NCI-H2227 (cell line): Measurements from ENCODE around the gene IL1RAPL2.
"Not testable (repeated sequence)": the region's sequence is repeated elsewhere in the genome, so short reads cannot be mapped to it uniquely, and the experiment has no call there.

Experiments used
- DNase-seq: peaks from one replicate; lab custom pipeline; 2025; ENCODE audit not compliant: unreplicated experiment; lab: John Stamatoyannopoulos, UW

The IL1RAPL2 gene

DNA sequence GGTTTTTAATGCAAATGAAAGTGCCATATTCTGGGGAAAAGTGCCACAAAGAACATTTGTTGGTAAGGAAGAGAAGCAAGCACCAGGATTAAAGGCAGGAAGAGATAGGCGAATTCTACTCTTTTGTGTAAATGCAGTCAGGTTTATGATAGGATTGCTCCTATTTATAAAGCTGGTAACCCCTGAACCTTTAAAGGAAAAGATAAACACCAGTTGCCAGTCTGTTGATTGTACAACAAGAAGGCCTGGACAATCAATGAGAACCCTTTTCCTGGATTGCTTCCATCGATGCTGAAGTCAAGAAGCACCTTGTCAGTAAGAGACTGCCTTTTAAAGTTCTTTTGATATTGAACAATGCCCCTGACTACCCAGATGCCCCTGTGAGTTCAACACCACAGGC, 1098.2 kb downstream of the IL1RAPL2 start:
- DNase-seq = no peak

DNA sequence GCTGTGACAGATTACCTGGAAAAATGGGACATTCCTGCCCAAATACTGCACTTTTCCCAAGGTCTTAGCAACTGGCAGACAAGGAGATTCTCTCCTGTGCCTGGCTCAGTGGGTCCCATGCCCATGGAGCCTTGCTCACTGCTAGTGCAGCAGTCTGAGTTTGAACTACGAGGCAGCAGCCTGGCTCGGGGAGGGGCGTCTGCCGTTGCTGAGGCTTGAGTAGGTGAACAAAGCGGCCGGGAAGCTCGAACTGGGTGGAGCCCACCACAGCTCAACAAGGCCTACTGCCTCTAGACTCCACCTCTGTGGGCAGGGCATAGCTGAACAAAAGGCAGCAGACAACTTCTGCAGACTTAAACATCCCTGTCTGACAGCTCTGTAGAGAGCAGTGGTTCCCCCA, 1118.3 kb downstream of the IL1RAPL2 start:
- DNase-seq = not testable (repeated sequence)

DNA sequence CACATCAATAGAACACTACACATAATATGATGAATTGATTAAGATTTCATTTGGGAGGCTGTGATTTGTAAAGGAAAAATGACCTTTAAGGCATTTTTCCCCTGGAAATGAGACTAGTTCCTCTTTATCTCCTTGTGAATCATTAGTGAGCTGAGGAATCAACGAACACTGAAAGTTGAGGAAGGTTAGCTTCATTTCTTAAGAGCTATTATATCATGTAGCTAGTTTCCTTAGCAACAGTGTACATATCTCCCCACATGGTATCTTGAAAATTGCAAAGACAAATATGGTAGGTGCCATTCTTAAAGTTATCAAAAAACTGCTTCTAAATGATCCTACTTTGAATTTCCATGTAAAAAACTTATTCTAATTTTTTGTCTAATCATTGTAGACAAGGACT, 1128.8 kb downstream of the IL1RAPL2 start:
- DNase-seq = no peak

- no peak for DNase-seq
These were observed 1129.5 kb downstream of the IL1RAPL2 start for GRCh38 chrX:105695451-105695850.

DNA sequence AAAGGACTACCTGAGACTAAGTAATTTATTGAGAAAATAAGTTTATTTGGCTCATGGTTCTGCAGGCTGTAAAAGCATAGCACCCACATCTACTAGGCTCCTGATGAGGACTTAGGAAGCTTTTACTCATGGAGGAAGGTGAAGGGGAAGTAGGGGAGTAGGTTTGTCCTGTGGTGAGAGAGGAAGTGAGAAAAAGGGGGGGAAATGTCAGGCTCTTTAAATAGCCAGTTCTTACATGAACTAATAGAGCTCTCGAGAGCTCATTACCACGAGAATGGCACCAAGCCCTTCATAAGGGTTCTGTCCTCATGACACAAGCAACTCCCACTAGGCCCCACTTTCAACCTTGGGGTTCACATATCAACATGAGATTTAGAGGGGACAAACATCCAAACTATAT, 1130.9 kb downstream of the IL1RAPL2 start:
- no peak for DNase-seq

- peak; percentile 13 for DNase-seq
These were observed 1132.2 kb downstream of the IL1RAPL2 start for GRCh38 chrX:105697984-105698781.

GRCh38 chrX:105700331-105700730, 1134.3 kb downstream of the IL1RAPL2 start:
- DNase-seq = no peak

DNA sequence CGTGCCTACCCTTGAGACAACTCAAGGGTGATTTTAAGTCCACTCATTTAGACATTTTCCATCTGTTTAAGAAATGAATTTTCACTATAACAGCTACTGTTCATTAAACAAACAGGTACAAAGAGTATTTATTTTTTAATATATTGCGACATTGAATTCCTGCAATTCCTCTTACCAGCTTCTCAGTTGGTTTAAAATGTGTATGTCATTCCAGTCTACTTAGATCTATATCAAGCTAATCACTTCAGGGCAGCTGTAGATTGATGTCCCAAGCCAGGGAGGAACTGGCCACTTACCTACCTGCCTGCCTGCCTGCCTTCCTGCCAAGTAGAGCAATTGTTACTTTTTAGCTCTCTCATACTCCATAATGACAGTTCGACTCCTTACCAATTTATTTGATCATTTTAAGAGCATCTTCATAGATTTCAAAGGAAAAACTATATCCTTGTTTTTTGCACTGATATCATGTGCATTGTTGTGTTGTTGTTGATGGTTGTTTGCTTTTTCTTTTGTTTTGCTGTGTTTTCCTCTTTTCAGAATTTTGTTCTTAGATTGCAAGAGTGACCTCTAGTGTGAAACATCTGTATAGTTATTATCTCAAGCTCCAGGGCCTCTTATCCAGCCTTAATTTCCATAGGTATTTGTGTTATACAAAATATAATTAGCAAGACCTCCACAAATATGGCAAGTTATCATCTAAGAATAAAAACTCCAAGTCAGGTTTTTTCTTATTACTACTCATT, 1135.5 kb downstream of the IL1RAPL2 start:
- no peak for DNase-seq

- no peak for DNase-seq
These were observed 1137.9 kb downstream of the IL1RAPL2 start for GRCh38 chrX:105703876-105704275.

DNA sequence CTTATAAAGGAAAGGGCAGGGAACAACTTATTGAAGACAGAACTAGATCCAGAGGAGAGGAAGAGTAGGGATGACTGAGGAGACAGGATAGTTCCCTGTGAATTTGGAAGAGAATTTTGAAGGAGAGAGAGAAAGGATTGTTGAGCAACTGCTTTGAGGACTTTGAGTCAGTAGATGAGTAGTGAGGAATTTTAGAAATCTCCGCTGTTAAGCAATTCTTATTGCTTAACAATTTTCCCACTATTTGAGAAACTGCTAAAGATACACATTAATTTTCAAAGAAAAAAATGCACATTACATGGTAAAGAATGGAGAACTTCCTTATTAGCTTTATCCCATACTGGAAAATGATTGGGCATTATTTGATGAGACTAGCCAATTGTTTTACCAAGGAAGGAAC, 1140.0 kb downstream of the IL1RAPL2 start:
- no peak for DNase-seq

- no peak for DNase-seq
These were observed 1145.8 kb downstream of the IL1RAPL2 start for GRCh38 chrX:105711805-105712204.

DNA sequence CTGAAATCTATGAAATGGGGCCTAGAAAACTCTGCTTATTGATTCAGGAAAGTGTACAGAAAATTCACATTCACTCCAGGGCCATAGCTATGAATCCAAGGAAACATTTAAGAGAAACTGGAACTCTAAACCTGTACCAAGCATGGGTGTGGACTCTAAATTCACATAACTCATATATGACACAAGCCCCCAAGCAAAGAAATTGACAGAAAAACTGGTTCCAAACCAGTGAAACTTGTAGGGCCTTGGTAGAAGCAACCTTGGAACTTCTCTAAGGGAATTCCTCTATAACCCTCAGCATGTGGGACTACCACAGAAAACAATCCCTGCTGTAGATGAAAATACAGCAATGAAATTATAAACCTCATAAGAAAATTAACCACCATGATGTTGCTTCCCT, 1149.7 kb downstream of the IL1RAPL2 start:
- no peak for DNase-seq

DNA sequence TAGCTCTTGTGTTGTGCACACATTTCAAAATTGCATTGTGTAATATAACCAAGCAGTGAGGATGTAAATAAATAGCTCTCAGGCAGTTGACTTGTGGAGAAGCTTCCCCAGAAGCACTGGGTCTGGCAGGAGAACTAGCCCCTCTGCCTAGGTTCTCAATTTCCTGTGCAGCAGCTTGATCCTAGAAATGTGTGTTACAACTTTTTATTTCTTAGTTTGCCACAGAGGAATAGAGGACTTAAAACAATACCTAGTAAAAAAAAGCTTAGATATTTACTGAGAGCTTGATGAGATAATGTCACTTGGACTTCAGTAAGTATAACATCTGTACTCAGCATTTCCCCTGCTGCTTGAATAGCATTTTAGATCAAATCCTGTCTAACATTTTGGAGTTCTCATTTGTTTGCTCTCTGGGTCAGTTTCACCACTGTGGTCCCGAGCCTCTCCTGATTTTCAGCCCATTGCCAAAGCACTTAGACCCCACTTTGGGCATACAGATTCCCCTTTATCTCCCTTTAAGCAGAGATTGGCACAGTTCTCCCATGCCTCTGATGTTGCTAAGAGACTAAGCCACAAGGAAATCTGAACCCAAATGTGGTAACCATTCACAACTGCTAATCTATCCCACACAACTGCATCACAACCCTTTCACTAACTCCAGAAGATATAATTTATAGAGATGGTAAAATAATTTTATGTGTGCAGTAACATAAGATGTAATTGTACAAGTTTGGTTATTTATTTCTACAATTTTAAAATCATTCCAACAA, 1158.2 kb downstream of the IL1RAPL2 start:
- DNase-seq = no peak

DNA sequence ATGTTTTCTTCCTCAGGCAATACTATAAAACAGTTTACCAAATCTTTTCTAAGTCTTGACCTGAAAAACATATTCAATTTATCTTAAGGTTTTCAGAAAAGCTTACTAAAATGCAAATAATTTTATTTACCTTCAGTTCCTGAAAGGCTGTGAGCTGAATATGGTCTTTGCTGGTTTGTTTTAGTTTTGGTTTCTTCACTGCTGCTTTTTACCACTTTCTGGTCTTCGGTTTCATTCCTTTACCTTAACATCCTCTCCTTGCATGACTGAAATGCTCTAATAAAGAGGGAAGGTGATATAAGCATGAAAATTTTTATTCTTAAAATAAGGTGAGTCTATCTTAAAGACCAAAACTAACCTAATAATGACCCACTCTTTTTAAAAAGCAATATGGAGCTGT, 1159.2 kb downstream of the IL1RAPL2 start:
- DNase-seq = no peak

- no peak for DNase-seq
These were observed 1172.2 kb downstream of the IL1RAPL2 start for GRCh38 chrX:105738162-105738561.

GRCh38 chrX:105744291-105744690, 1178.3 kb downstream of the IL1RAPL2 start:
- DNase-seq = no peak

DNA sequence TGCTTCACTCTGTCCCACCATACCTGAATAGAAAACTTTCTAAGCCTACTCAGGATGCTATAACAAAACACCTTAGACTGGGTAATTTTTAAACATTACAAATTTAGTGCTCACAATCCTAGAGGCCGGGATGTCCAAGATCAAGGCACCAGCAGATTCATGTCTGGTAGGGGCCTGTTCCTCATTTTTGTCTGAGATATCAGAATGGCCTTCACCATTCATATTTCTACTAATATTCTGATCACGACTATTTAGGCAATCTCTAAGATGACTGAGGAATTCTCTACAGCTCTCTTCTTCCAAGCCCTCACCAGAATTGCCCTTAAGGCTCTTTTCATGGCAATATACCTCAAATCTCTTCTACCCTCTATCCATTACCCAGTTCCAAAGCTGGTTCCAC, 1178.9 kb downstream of the IL1RAPL2 start:
- DNase-seq = no peak

- no peak for DNase-seq
These were observed 1179.9 kb downstream of the IL1RAPL2 start for GRCh38 chrX:105745863-105746262.

GRCh38 chrX:105752338-105752956, 1186.4 kb downstream of the IL1RAPL2 start:
- DNase-seq = no peak

DNA sequence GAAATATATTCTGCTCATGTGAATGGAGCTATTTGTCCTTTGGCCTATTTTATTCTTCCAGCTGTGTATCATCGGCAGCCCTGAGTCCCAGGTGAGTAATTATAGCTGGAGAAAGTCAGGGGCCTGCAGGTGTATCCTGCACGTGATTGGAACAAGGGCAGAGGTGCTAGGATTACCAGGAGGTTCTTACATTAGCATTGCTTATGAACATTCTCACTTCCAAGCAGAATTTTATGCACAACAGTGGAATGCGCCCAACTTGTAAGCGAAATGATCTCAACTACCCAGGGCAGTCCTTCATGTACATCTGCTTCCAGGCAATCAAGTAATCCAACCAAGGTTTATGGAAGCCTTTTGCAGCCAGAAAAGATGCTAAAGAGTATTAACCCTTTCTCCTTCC, 1187.4 kb downstream of the IL1RAPL2 start:
- no peak for DNase-seq

DNA sequence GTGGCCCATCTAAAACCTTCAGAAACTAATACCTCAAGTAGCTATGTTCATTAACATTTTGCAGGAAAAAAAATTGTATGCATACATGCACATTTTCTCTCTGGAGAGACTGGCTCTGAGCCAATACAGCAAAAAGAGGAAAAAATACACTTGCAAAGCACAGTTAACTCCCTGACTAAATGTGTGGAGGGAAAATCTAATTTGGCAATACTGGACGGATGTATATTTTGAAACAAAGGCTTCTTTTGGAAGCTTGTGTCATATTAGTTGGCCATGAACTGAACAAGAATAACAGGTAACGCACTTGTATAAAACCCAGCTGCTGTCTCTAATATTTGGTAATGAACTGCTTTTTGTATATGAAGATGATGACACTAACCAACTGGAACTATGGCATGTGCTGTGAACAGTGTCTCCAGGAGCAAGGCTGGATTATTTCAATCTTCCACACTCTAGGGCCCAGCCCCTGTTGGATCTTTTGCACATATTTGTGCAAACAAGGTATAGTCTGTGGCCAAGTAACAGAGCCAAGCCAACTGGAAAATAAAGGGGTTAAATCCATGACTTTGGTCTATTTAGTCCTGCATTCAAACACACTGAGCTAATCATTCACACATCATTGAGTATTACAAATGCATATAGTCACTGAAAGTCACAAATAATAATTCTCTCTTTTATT, 1188.4 kb downstream of the IL1RAPL2 start:
- no peak for DNase-seq
